ENCODE measurements around the gene SERGEF. TPM values are rescaled to one million over a fixed set of nuclear protein-coding genes. Genes with fewer than 3 reads are reported as not detected.

The SERGEF gene
- total RNA-seq, 1 experiment from 2014 or later, result 31.4 TPM

DNA sequence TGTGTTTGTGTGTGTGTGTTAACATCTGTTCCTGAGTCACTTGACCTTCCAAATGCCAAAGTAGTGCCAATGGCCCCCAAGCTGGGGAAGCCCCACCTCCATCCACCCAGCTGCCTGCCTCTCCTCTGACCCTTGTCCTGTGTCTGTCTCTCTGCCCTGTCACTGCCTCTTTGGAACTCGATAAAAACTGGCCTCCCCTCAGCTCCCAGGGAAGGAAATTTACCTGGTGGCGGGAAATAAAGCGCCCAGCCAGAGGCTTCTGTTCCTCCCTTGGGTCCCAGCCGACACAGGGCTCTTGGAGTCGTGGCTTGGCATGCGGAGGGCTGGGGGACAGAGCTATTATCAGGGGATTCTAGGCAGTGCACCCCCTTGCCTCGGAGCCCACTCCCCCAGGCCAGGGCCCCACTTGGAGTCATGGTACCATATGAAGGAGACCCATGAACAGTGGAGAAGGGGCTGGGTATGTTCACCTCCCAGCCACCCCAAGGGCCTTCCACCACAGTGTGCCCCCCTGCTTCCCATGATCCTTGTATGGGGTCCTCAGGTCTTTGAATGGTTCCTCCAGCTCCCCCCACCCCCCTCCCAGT lies 272.1 kb downstream of the SERGEF start:
- Histone ChIP-seq H2BK15ac (ENCODE audit: low read depth, low read length) (no peak overlapping the region), H3K9ac (ENCODE audit: extremely low read depth, insufficient read length, low read length) (no peak overlapping the region), H2BK120ac (ENCODE audit: low read depth, low read length, poor library complexity, severe bottlenecking) (no peak overlapping the region), H3K9me3 (ENCODE audit: control insufficient read depth, low read depth, low read length) (no peaks in the 10 kb centered on the region), H3K27ac (ENCODE audit: insufficient read length, low read depth, low read length) (no peak overlapping the region), H3K23me2 (ENCODE audit: insufficient read length, low read depth, low read length, poor library complexity, severe bottlenecking) (no peaks in the 10 kb centered on the region), H4K91ac (ENCODE audit: insufficient read length, low read depth, low read length) (no peak overlapping the region), H3K4ac (ENCODE audit: low read depth, low read length) (no peak overlapping the region), H3K14ac (ENCODE audit: insufficient read depth, low read length) (no peak overlapping the region; the same call in 1 of the 2 replicates), H3K4me1 (ENCODE audit: insufficient read depth, low read length) (no peaks in the 10 kb centered on the region), H3K56ac (ENCODE audit: insufficient read length, low read depth, low read length) (no peak overlapping the region), H3K27me3 (ENCODE audit: insufficient read depth, low read length) (peaks cover 22% of the 10 kb centered on the region), H4K20me1 (ENCODE audit: control insufficient read depth, insufficient read depth, insufficient read length) (no peaks in the 10 kb centered on the region), H2AFZ (ENCODE audit: low read length) (no peak overlapping the region), H4K8ac (replicated peaks; ENCODE audit: insufficient read length, low read depth, low read length) (no peak overlapping the region), H2AK5ac (ENCODE audit: insufficient read length, low read length) (no peak overlapping the region), H3K79me2 (ENCODE audit: insufficient read depth, low read length) (no peaks in the 10 kb centered on the region), H2BK12ac (ENCODE audit: insufficient read length, low read depth, low read length) (no peak overlapping the region), H3K18ac (ENCODE audit: insufficient read length, low read depth, low read length) (no peak overlapping the region), H3T11ph (ENCODE audit: low read length) (no peak overlapping the region), H4K5ac (ENCODE audit: insufficient read length, low read depth, low read length) (no peak overlapping the region), H2BK5ac (ENCODE audit: insufficient read length, low read length) (no peak overlapping the region), H3K79me1 (ENCODE audit: insufficient read depth, low read depth, low read length, poor library complexity, severe bottlenecking) (no peaks in the 10 kb centered on the region), H3K23ac (ENCODE audit: insufficient read length, low read depth, low read length) (no peak overlapping the region), H3K4me2 (ENCODE audit: insufficient read depth, insufficient read length, low read length) (no peak overlapping the region), H2BK20ac (ENCODE audit: low read depth, low read length, poor library complexity, severe bottlenecking) (no peak overlapping the region)
- H3K4me3 Mint-ChIP-seq, result no peak overlapping the region
- no CpG with 5 or more reads among the region's 7 CpGs for WGBS (ENCODE audit: extremely low coverage, insufficient read length, low lambda C conversion rate)
- H3K9me3 Mint-ChIP-seq, result peaks cover 2 to 7% of the 10 kb centered on the region in 2 experiments; a peak in 4 of 5 replicates
- DNase-seq, result no peak
- TF ChIP-seq, protein P1, sequence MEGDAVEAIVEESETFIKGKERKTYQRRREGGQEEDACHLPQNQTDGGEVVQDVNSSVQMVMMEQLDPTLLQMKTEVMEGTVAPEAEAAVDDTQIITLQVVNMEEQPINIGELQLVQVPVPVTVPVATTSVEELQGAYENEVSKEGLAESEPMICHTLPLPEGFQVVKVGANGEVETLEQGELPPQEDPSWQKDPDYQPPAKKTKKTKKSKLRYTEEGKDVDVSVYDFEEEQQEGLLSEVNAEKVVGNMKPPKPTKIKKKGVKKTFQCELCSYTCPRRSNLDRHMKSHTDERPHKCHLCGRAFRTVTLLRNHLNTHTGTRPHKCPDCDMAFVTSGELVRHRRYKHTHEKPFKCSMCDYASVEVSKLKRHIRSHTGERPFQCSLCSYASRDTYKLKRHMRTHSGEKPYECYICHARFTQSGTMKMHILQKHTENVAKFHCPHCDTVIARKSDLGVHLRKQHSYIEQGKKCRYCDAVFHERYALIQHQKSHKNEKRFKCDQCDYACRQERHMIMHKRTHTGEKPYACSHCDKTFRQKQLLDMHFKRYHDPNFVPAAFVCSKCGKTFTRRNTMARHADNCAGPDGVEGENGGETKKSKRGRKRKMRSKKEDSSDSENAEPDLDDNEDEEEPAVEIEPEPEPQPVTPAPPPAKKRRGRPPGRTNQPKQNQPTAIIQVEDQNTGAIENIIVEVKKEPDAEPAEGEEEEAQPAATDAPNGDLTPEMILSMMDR (conservative IDR thresholded peaks at IDR 0.05), result no peak
- peak overlapping the region in 1 of 3 experiments; percentile 70; a peak in 2 of 7 replicates for H3K27ac Mint-ChIP-seq
- H3K36me3 Mint-ChIP-seq (ENCODE audit: insufficient read depth in 1 of 3, low read depth in 3 of 3), result peaks cover 0 to 2% (median 0%) of the 10 kb centered on the region in 3 experiments; a peak in 1 of 7 replicates
- peaks cover 17% of the 10 kb centered on the region for H3K27me3 Mint-ChIP-seq (ENCODE audit: low read depth)
- H3K4me1 Mint-ChIP-seq, result peaks cover 0 to 15% of the 10 kb centered on the region in 2 experiments; a peak in 3 of 4 replicates
